Activated T-cell treated with anti-CD3 and anti-CD28 coated beads, Interleukin-2, amount 50 U/mL, for 24 hours (primary cell): Measurements from ENCODE around the gene SYNDIG1L.

Experiments
- DNase-seq: peaks from one replicate; pipeline ENCODE4 v3.0.0-alpha.2; 2020
- H3K27ac Mint-ChIP-seq: 2 replicates; pipeline ENCODE4 v1.8.0; 2020; ENCODE audit warnings: mild to moderate bottlenecking, mixed read lengths
- H3K27me3 Mint-ChIP-seq: 2 replicates; pipeline ENCODE4 v1.8.0; 2020; ENCODE audit warnings: mixed read lengths
- H3K36me3 Mint-ChIP-seq: 2 replicates; pipeline ENCODE4 v1.8.0; 2020; ENCODE audit warnings: low read depth, mixed read lengths
- H3K4me1 Mint-ChIP-seq: 2 replicates; pipeline ENCODE4 v1.8.0; 2020; ENCODE audit warnings: low read depth, mixed read lengths
- H3K4me3 Mint-ChIP-seq: 2 replicates; pipeline ENCODE4 v1.8.0; 2020; ENCODE audit warnings: mild to moderate bottlenecking, moderate library complexity, mixed read lengths
- H3K9me3 Mint-ChIP-seq: 2 replicates; pipeline ENCODE4 v1.8.0; 2020; ENCODE audit warnings: mixed read lengths

The SYNDIG1L gene

GRCh38 chr14:74418031-74418430 lies 8.0 kb downstream of the SYNDIG1L start:
- Mint-ChIP-seq H3K9me3 (no peaks in the 10 kb centered on the region), H3K36me3 (no peaks in the 10 kb centered on the region), H3K27ac (no peak overlapping the region), H3K4me1 (no peaks in the 10 kb centered on the region), H3K27me3 (peaks cover 33% of the 10 kb centered on the region), H3K4me3 (no peak overlapping the region)
- no peak for DNase-seq

- H3K9me3 Mint-ChIP-seq: no peaks in the 10 kb centered on the region
- H3K27me3 Mint-ChIP-seq: peaks cover 29% of the 10 kb centered on the region
- no peak overlapping the region for H3K27ac Mint-ChIP-seq
- H3K4me1 Mint-ChIP-seq: no peaks in the 10 kb centered on the region
- DNase-seq: no peak
- no peaks in the 10 kb centered on the region for H3K36me3 Mint-ChIP-seq
- H3K4me3 Mint-ChIP-seq: no peak overlapping the region
Measured at GRCh38 chr14:74417611-74418010, 8.4 kb downstream of the SYNDIG1L start.

- Mint-ChIP-seq H3K9me3 (no peaks in the 10 kb centered on the region), H3K4me1 (no peaks in the 10 kb centered on the region), H3K4me3 (no peak overlapping the region), H3K36me3 (no peaks in the 10 kb centered on the region), H3K27ac (no peak overlapping the region), H3K27me3 (peaks cover 27% of the 10 kb centered on the region)
- DNase-seq: no peak
Measured at GRCh38 chr14:74417201-74417600, 8.8 kb downstream of the SYNDIG1L start.

GRCh38 chr14:74415115-74415437 lies 10.9 kb downstream of the SYNDIG1L start:
- H3K4me3 Mint-ChIP-seq: no peak overlapping the region
- no peaks in the 10 kb centered on the region for H3K9me3 Mint-ChIP-seq
- peaks cover 13% of the 10 kb centered on the region for H3K27me3 Mint-ChIP-seq
- no peaks in the 10 kb centered on the region for H3K4me1 Mint-ChIP-seq
- no peak overlapping the region for H3K27ac Mint-ChIP-seq
- H3K36me3 Mint-ChIP-seq: no peaks in the 10 kb centered on the region
- no peak for DNase-seq

GRCh38 chr14:74414403-74415114 lies 11.5 kb downstream of the SYNDIG1L start:
- Mint-ChIP-seq H3K27me3 (peaks cover 13% of the 10 kb centered on the region), H3K9me3 (no peaks in the 10 kb centered on the region), H3K27ac (no peak overlapping the region), H3K4me3 (no peak overlapping the region), H3K4me1 (no peaks in the 10 kb centered on the region), H3K36me3 (no peaks in the 10 kb centered on the region)
- no peak for DNase-seq

- no peak overlapping the region for H3K4me3 Mint-ChIP-seq
- no peaks in the 10 kb centered on the region for H3K9me3 Mint-ChIP-seq
- no peaks in the 10 kb centered on the region for H3K4me1 Mint-ChIP-seq
- peaks cover 13% of the 10 kb centered on the region for H3K27me3 Mint-ChIP-seq
- DNase-seq: no peak
- no peaks in the 10 kb centered on the region for H3K36me3 Mint-ChIP-seq
- no peak overlapping the region for H3K27ac Mint-ChIP-seq
Measured at GRCh38 chr14:74413627-74414026, 12.4 kb downstream of the SYNDIG1L start.

GRCh38 chr14:74412753-74413152 lies 13.3 kb downstream of the SYNDIG1L start:
- DNase-seq: no peak
- H3K27ac Mint-ChIP-seq: no peak overlapping the region
- no peaks in the 10 kb centered on the region for H3K36me3 Mint-ChIP-seq
- peaks cover 13% of the 10 kb centered on the region for H3K27me3 Mint-ChIP-seq
- no peaks in the 10 kb centered on the region for H3K9me3 Mint-ChIP-seq
- H3K4me1 Mint-ChIP-seq: no peaks in the 10 kb centered on the region
- H3K4me3 Mint-ChIP-seq: no peak overlapping the region

GRCh38 chr14:74411671-74412070 lies 14.3 kb downstream of the SYNDIG1L start:
- Mint-ChIP-seq H3K27ac (no peak overlapping the region), H3K4me3 (no peak overlapping the region), H3K36me3 (no peaks in the 10 kb centered on the region), H3K4me1 (no peaks in the 10 kb centered on the region), H3K9me3 (no peaks in the 10 kb centered on the region), H3K27me3 (peaks cover 13% of the 10 kb centered on the region)
- no peak for DNase-seq

GRCh38 chr14:74409441-74409840 lies 16.6 kb downstream of the SYNDIG1L start:
- Mint-ChIP-seq H3K27me3 (peaks cover 8% of the 10 kb centered on the region), H3K4me3 (no peak overlapping the region), H3K4me1 (no peaks in the 10 kb centered on the region), H3K9me3 (no peaks in the 10 kb centered on the region), H3K36me3 (no peaks in the 10 kb centered on the region), H3K27ac (no peak overlapping the region)
- no peak for DNase-seq

GRCh38 chr14:74408870-74409269 lies 17.1 kb downstream of the SYNDIG1L start:
- no peak for DNase-seq
- Mint-ChIP-seq H3K36me3 (no peaks in the 10 kb centered on the region), H3K4me1 (no peaks in the 10 kb centered on the region), H3K27me3 (peaks cover 4% of the 10 kb centered on the region), H3K9me3 (no peaks in the 10 kb centered on the region), H3K27ac (no peak overlapping the region), H3K4me3 (no peak overlapping the region)

GRCh38 chr14:74407801-74408154 lies 18.2 kb downstream of the SYNDIG1L start:
- no peaks in the 10 kb centered on the region for H3K9me3 Mint-ChIP-seq
- no peaks in the 10 kb centered on the region for H3K36me3 Mint-ChIP-seq
- H3K27ac Mint-ChIP-seq: no peak overlapping the region
- peaks cover 1% of the 10 kb centered on the region for H3K4me1 Mint-ChIP-seq
- no peak for DNase-seq
- H3K27me3 Mint-ChIP-seq: peaks cover 3% of the 10 kb centered on the region
- no peak overlapping the region for H3K4me3 Mint-ChIP-seq

GRCh38 chr14:74407021-74407800 lies 18.8 kb downstream of the SYNDIG1L start:
- H3K4me1 Mint-ChIP-seq: peaks cover 5% of the 10 kb centered on the region

GRCh38 chr14:74405663-74406062 lies 20.3 kb downstream of the SYNDIG1L start:
- Mint-ChIP-seq H3K4me1 (peaks cover 17% of the 10 kb centered on the region), H3K4me3 (no peak overlapping the region), H3K9me3 (no peaks in the 10 kb centered on the region), H3K27ac (no peak overlapping the region), H3K27me3 (no peaks in the 10 kb centered on the region), H3K36me3 (no peaks in the 10 kb centered on the region)
- DNase-seq: no peak

More at GRCh38 chr14:74407021-74407800, 18.8 kb downstream of the SYNDIG1L start:
- Mint-ChIP-seq H3K9me3 (no peaks in the 10 kb centered on the region), H3K36me3 (no peaks in the 10 kb centered on the region), H3K27me3 (peaks cover under 1% of the 10 kb centered on the region), H3K4me3 (no peak overlapping the region), H3K27ac (no peak overlapping the region)
- no peak for DNase-seq

GRCh38 chr14:74404435-74404834 lies 21.6 kb downstream of the SYNDIG1L start:
- Mint-ChIP-seq H3K36me3 (no peaks in the 10 kb centered on the region), H3K9me3 (no peaks in the 10 kb centered on the region), H3K4me3 (no peak overlapping the region), H3K4me1 (peaks cover 17% of the 10 kb centered on the region), H3K27ac (no peak overlapping the region), H3K27me3 (no peaks in the 10 kb centered on the region)
- DNase-seq: peak; percentile 5

GRCh38 chr14:74403619-74404417 lies 22.2 kb downstream of the SYNDIG1L start:
- H3K9me3 Mint-ChIP-seq: no peaks in the 10 kb centered on the region
- H3K4me1 Mint-ChIP-seq: peaks cover 17% of the 10 kb centered on the region
- no peak overlapping the region for H3K27ac Mint-ChIP-seq
- peak; percentile 0 for DNase-seq
- H3K4me3 Mint-ChIP-seq: no peak overlapping the region
- H3K36me3 Mint-ChIP-seq: no peaks in the 10 kb centered on the region
- H3K27me3 Mint-ChIP-seq: no peaks in the 10 kb centered on the region
